ENCODE data around the gene MEOX1. TPM values are rescaled to one million over a fixed set of nuclear protein-coding genes. Genes with fewer than 3 reads are reported as not detected.

The MEOX1 gene
- total and polyA plus RNA-seq, 2 of the 8 experiments (the other 6 are each of a cell fraction or from before 2014, with no cell fraction given): not detected

DNA sequence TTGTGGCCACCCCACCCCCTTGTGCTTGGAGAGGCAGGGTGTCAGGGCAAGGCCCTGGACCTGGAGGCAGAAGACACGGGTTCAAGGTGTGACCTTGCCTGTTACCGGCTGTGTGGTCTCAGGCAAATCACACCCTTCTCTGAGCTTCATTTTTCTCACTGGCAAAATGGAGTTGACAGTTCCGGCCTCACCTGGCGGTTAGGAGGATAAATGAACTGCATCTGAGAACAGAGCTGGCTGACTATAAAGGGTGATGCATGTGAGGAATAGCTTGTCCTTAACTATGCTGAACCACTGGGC is 4.2 kb upstream of the MEOX1 start (continued):
- no peak for TF ChIP-seq TAF1 (IDR thresholded peaks at IDR 0.05; ENCODE audit: low read depth, low read length)
- TF ChIP-seq, protein P1, sequence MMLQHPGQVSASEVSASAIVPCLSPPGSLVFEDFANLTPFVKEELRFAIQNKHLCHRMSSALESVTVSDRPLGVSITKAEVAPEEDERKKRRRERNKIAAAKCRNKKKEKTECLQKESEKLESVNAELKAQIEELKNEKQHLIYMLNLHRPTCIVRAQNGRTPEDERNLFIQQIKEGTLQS (IDR thresholded peaks at IDR 0.05; ENCODE audit: insufficient read depth, low read depth, low read length): no peak
- no peak for TF ChIP-seq RBBP5 (IDR thresholded peaks at IDR 0.05; ENCODE audit: borderline replicate concordance, low read depth, low read length)
